ENCODE data around the gene EREG.
A peak's percentile ranks its signal among the peaks of the same experiment; 100 is the strongest.

EREG gene

GRCh38 chr4:74431113-74431826, 66.3 kb downstream of the EREG start:
- DNase-seq, result no peak

GRCh38 chr4:74433043-74433442, 68.1 kb downstream of the EREG start:
- peak; percentile 45 for DNase-seq

GRCh38 chr4:74433541-74434172, 68.7 kb downstream of the EREG start:
- no peak for DNase-seq

- no peak for DNase-seq
Measured at GRCh38 chr4:74435296-74435695, 70.4 kb downstream of the EREG start.

- DNase-seq, result no peak
Measured at GRCh38 chr4:74437866-74438265, 72.9 kb downstream of the EREG start.
